IMR-90 (cell line): ENCODE measurements around the gene HOXB7. TPM values are rescaled to one million over a fixed set of nuclear protein-coding genes. Genes with fewer than 3 reads are reported as not detected.

ENCODE experiments used
- ATAC-seq: fragments of 200-7000 bp; cut with Tn5 transposase; 2 replicates; pipeline ENCODE4 v1.9.1; 2020; ENCODE audit warnings: low read depth, mild to moderate bottlenecking, moderate library complexity
- BruUV-seq: library from RNA; stranded (reverse); fragments of 400-500 nt; replicated peaks from 2 replicates; lab custom pipeline; 2021; lab: Mats Ljungman, UMichigan
- CTCF ChIA-PET: fragments of 300-600 bp; formaldehyde crosslinking; extraction: SDS; loops from one replicate; lab custom pipeline; 2021; ENCODE audit warnings: antibody characterized with exemption; lab: Yijun Ruan, JAX
- POLR2A ChIA-PET: fragments of 300-600 bp; sonication (Branson Sonifier 250); formaldehyde crosslinking; loops from one replicate; lab custom pipeline; 2022; ENCODE audit warnings: antibody characterized with exemption; ENCODE audit not compliant: unreplicated experiment; lab: Charles Lee
- DNase-seq: peaks from one replicate; pipeline ENCODE4 v3.0.0; 2013
- H2AFZ ChIP-seq: replicated peaks from 2 replicates; pipeline ENCODE3; 2013; ENCODE audit warnings: low read length, mild to moderate bottlenecking; ENCODE audit not compliant: poor library complexity
- H2AK5ac ChIP-seq: 2 replicates; pipeline ENCODE4 v1.6.1; 2013; ENCODE audit warnings: low read depth, low read length, inconsistent platforms
- H2AK9ac ChIP-seq: replicated peaks from 2 replicates; pipeline ENCODE3; 2013; ENCODE audit warnings: mild to moderate bottlenecking, low read depth, low read length, moderate library complexity; ENCODE audit not compliant: poor library complexity
- H2BK120ac ChIP-seq: 2 replicates; pipeline ENCODE4 v1.6.1; 2013; ENCODE audit warnings: low read depth, low read length, inconsistent platforms
- H2BK15ac ChIP-seq: 3 replicates; pipeline ENCODE4 v1.6.1; 2013; ENCODE audit warnings: low read depth, low read length, inconsistent platforms
- H2BK20ac ChIP-seq: 2 replicates; pipeline ENCODE4 v1.6.1; 2013; ENCODE audit warnings: low read depth, mild to moderate bottlenecking, inconsistent platforms, low read length, moderate library complexity
- H2BK5ac ChIP-seq: 2 replicates; pipeline ENCODE4 v1.6.1; 2013; ENCODE audit warnings: mild to moderate bottlenecking, low read depth, low read length, inconsistent platforms; ENCODE audit not compliant: poor library complexity, severe bottlenecking
- H3K14ac ChIP-seq: replicated peaks from 2 replicates; pipeline ENCODE4 v1.6.1; 2013; ENCODE audit warnings: low read depth, low read length, inconsistent platforms
- H3K18ac ChIP-seq: 2 replicates; pipeline ENCODE4 v1.6.1; 2013; ENCODE audit warnings: low read depth, low read length, control low read depth
- H3K23ac ChIP-seq: 2 replicates; pipeline ENCODE4 v1.6.1; 2013; ENCODE audit warnings: low read depth, low read length, inconsistent platforms
- H3K27ac ChIP-seq: 2 replicates; pipeline ENCODE4 v1.5.1; 2013; ENCODE audit warnings: mild to moderate bottlenecking, control low read depth, low read length; ENCODE audit not compliant: insufficient read depth
- H3K27me3 ChIP-seq: 2 replicates; pipeline ENCODE4 v1.6.1; 2013; ENCODE audit warnings: low read length; ENCODE audit not compliant: control insufficient read depth, insufficient read depth
- H3K36me3 ChIP-seq: 2 replicates; pipeline ENCODE4 v1.6.1; 2013; ENCODE audit warnings: low read length, mixed read lengths; ENCODE audit not compliant: control insufficient read depth, insufficient read depth
- H3K4ac ChIP-seq: 2 replicates; pipeline ENCODE4 v1.6.1; 2013; ENCODE audit warnings: low read depth, low read length, inconsistent platforms
- H3K4me1 ChIP-seq: 2 replicates; pipeline ENCODE4 v1.6.1; 2013; ENCODE audit warnings: low read length, mixed read lengths; ENCODE audit not compliant: control insufficient read depth, insufficient read depth
- H3K4me2 ChIP-seq: 2 replicates; pipeline ENCODE4 v1.6.1; 2013; ENCODE audit warnings: low read depth, mild to moderate bottlenecking, control low read depth, low read length, moderate library complexity
- H3K4me3 ChIP-seq: 2 replicates; pipeline ENCODE4 v1.5.1; 2013; ENCODE audit warnings: low read depth, mild to moderate bottlenecking, control low read depth, low read length, moderate library complexity; ENCODE audit not compliant: insufficient read depth
- H3K56ac ChIP-seq: 2 replicates; pipeline ENCODE4 v1.6.1; 2013; ENCODE audit warnings: low read length, inconsistent platforms; ENCODE audit not compliant: insufficient read depth; ENCODE audit errors: extremely low read depth
- H3K79me1 ChIP-seq, 2 experiments: 2 replicates each; pipeline ENCODE4 v1.6.1; 2013; ENCODE audit warnings: low read length in 2 of 2, inconsistent platforms in 1 of 2, low read depth in 1 of 2
- H3K9ac ChIP-seq: 2 replicates; pipeline ENCODE4 v1.6.1; 2013; ENCODE audit warnings: low read depth, low read length, control low read depth
- H3K9me1 ChIP-seq: 2 replicates; pipeline ENCODE4 v1.6.1; 2013; ENCODE audit warnings: low read length, inconsistent platforms; ENCODE audit not compliant: insufficient read depth
- H3K9me3 ChIP-seq: 2 replicates; pipeline ENCODE4 v1.6.1; 2013; ENCODE audit warnings: low read length; ENCODE audit not compliant: control insufficient read depth, insufficient read depth
- H4K20me1 ChIP-seq: 2 replicates; pipeline ENCODE4 v1.6.1; 2013; ENCODE audit warnings: low read length, inconsistent platforms; ENCODE audit not compliant: insufficient read depth
- H4K5ac ChIP-seq: 2 replicates; pipeline ENCODE4 v1.6.1; 2013; ENCODE audit warnings: mild to moderate bottlenecking, low read depth, low read length, control low read depth
- H4K8ac ChIP-seq, 2 experiments: 2 replicates each; pipeline ENCODE4 v1.6.1; 2013; ENCODE audit warnings: low read depth in 2 of 2, low read length in 2 of 2, control low read depth in 1 of 2, inconsistent platforms in 1 of 2
- H4K91ac ChIP-seq: 2 replicates; pipeline ENCODE4 v1.6.1; 2013; ENCODE audit warnings: low read depth, low read length, inconsistent platforms; ENCODE audit not compliant: insufficient read depth
- BHLHE40 ChIP-seq: fragments of 150-350 bp; IDR thresholded peaks from 2 replicates; pipeline ENCODE4 v1.6.1; 2016; ENCODE audit warnings: mild to moderate bottlenecking, low read depth, low read length
- CEBPB ChIP-seq: IDR thresholded peaks from 2 replicates; pipeline ENCODE4 v1.6.1; 2012; ENCODE audit warnings: low read depth, low read length, improper control_type of control experiment
- ELK1 ChIP-seq: fragments of 150-350 bp; IDR thresholded peaks from 2 replicates; pipeline ENCODE4 v1.6.1; 2016; ENCODE audit warnings: low read depth, mild to moderate bottlenecking, low read length, moderate library complexity, borderline replicate concordance
- MAFK ChIP-seq: IDR thresholded peaks from 2 replicates; pipeline ENCODE4 v1.6.1; 2012; ENCODE audit warnings: low read depth, low read length, improper control_type of control experiment
- RAD21 ChIP-seq: IDR thresholded peaks from 2 replicates; pipeline ENCODE4 v1.6.1; 2012; ENCODE audit warnings: low read length, improper control_type of control experiment
- RCOR1 ChIP-seq: IDR thresholded peaks from 2 replicates; pipeline ENCODE4 v1.6.1; 2012; ENCODE audit warnings: mild to moderate bottlenecking, low read length, improper control_type of control experiment; ENCODE audit not compliant: insufficient replicate concordance
- RFX5 ChIP-seq: IDR thresholded peaks from 2 replicates; pipeline ENCODE4 v1.8.0; 2012; ENCODE audit warnings: low read depth, mild to moderate bottlenecking, low read length, moderate library complexity
- USF2 ChIP-seq: fragments of 150-350 bp; IDR thresholded peaks from 2 replicates; pipeline ENCODE4 v1.6.1; 2017; ENCODE audit warnings: mild to moderate bottlenecking, antibody characterized with exemption, low read length, low read depth
- WGBS, 2 experiments: methylation state at CpG; one replicate each; pipeline versions ENCODE4 v1.1.5 to v1.1.7; 2013; ENCODE audit warnings: missing lambda C conversion rate in 2 of 2; ENCODE audit not compliant: insufficient read length in 1 of 2; ENCODE audit errors: extremely low coverage in 2 of 2; 5-methylcytosine and 5-hydroxymethylcytosine counted together
- dilution Hi-C: fragments of 300-500 bp; cut with HindIII; formaldehyde crosslinking; loops from one replicate; pipeline ENCODE4 v1.14.3; 2018; ENCODE audit warnings: low sequenced_read_pairs; ENCODE audit not compliant: unreplicated experiment
- in situ Hi-C: fragments of 300-500 bp; cut with MboI; formaldehyde crosslinking; loops from 3 replicates; pipeline ENCODE4 v1.14.3; 2019; ENCODE audit warnings: low sequenced_read_pairs, inconsistent platforms, mixed read lengths
- intact Hi-C: fragments of 100-400 bp; cut with micrococcal nuclease; formaldehyde crosslinking; loops from 2 replicates; pipeline ENCODE4 v1.10.0; 2022
- polyA plus RNA-seq, 3 experiments: library from polyadenylated mRNA; depleted of rRNA; stranded (reverse); fragments of >200 nt; gene quantifications; 2 replicates each; pipeline ENCODE4 v1.2.3, GENCODE V29; 2012; ENCODE audit warnings: low replicate concordance in 1 of 3
- total RNA-seq: library from RNA; depleted of rRNA; stranded (reverse); fragments of >200 nt; gene quantifications from 2 replicates; pipeline ENCODE4 v1.2.3, GENCODE V29; 2012

HOXB7 gene
- total and polyA plus RNA-seq, 2 of the 4 experiments (the other 2 are of a cell fraction), result 1.8 to 6.7 TPM

- no peak for TF ChIP-seq RCOR1
- no peak for TF ChIP-seq CEBPB
- TF ChIP-seq RAD21, result no peak
Observed at GRCh38 chr17:48589831-48590606, 20.8 kb downstream of the HOXB7 start, which contains the start of gene HOXB3 (continued).

GRCh38 chr17:48589060-48589830, 21.6 kb downstream of the HOXB7 start:
- H3K14ac ChIP-seq, result peak overlapping the region; percentile 99

More at GRCh38 chr17:48589060-48589830, 21.6 kb downstream of the HOXB7 start:
- Histone ChIP-seq H2AK5ac (peak overlapping the region; percentile 95), H4K20me1 (no peaks in the 10 kb centered on the region; the same call in 1 of the 2 replicates), H3K4me3 (peak overlapping the region; percentile 91), H3K9ac (peak overlapping the region; percentile 100), H3K79me1 (no peaks in the 10 kb centered on the region), H3K4me1 (peaks cover 3% of the 10 kb centered on the region; the same call in 1 of the 2 replicates), H2BK120ac (peak overlapping the region; percentile 97), H3K18ac (peak overlapping the region; percentile 96), H3K4me2 (peak overlapping the region; percentile 98), H4K8ac (peak overlapping the region; percentile 96 to 99), H3K9me3 (no peaks in the 10 kb centered on the region), H2BK20ac (peak overlapping the region; percentile 55), H3K23ac (peak overlapping the region; percentile 100), H3K4ac (peak overlapping the region; percentile 99), H2AFZ (peak overlapping the region; percentile 8), H3K27me3 (no peaks in the 10 kb centered on the region), H3K9me1 (no peaks in the 10 kb centered on the region), H2BK5ac (peak overlapping the region; percentile 99), H3K56ac (peak overlapping the region; percentile 100), H3K36me3 (peaks cover 10% of the 10 kb centered on the region; the same call in 1 of the 2 replicates), H4K91ac (peak overlapping the region; percentile 99), H3K27ac (peak overlapping the region; percentile 99), H2BK15ac (peak overlapping the region; percentile 95; the same call in 2 of the 3 replicates), H2AK9ac (peak overlapping the region; percentile 94), H4K5ac (peak overlapping the region; percentile 92)
- dilution Hi-C loops (no loop called here), in situ Hi-C loops (no loop called here), intact Hi-C loops (no loop called here)
- TF ChIP-seq RAD21, result no peak
- no peak for TF ChIP-seq RFX5
- no peak for TF ChIP-seq ELK1
- TF ChIP-seq MAFK, result no peak
- TF ChIP-seq USF2, result no peak
- TF ChIP-seq RCOR1, result no peak
- TF ChIP-seq CEBPB, result no peak
- no peak for TF ChIP-seq BHLHE40
- WGBS, 2 experiments, result no CpG with 5 or more reads among the region's 10 CpGs
- DNase-seq (peak; percentile 17), ATAC-seq (no peak)
- TSS peak; percentile 29 for BruUV-seq
- ChIA-PET CTCF (interaction anchor here (0.6 to 2.6 kb wide), 4 partner anchors 33 to 237 kb away, joined by 3 to 15 read pairs (median 4); no protein-coding TSS in a partner anchor), POLR2A (interaction anchor here (0.5 to 1.0 kb wide), 8 partner anchors 9 to 191 kb away, joined by 3 to 9 read pairs (median 3); no protein-coding TSS in a partner anchor)
